Liver (tissue), 9 donors: Measurements from ENCODE around the gene NUDT8. TPM values are rescaled to one million over a fixed set of nuclear protein-coding genes. Genes with fewer than 3 reads are reported as not detected.

Experiments
- DNase-seq: peaks from one replicate; pipeline ENCODE4 v3.0.0-alpha.2; 2017; ENCODE audit warnings: low spot score
- H3K27ac ChIP-seq, 2 donors: one replicate each; pipeline ENCODE4 v1.7.0; 2013; ENCODE audit warnings: inconsistent platforms in 2 of 2, low read length in 2 of 2, control low read depth in 1 of 2, low read depth in 1 of 2, mild to moderate bottlenecking in 1 of 2
- H3K27me3 ChIP-seq, 4 donors: one replicate each; pipeline versions ENCODE4 v1.6.1 to v1.7.0; 2013; ENCODE audit warnings: low read length in 3 of 4, inconsistent platforms in 1 of 4, mild to moderate bottlenecking in 1 of 4, moderate library complexity in 1 of 4; ENCODE audit not compliant: control insufficient read depth in 4 of 4, insufficient read depth in 4 of 4
- H3K36me3 ChIP-seq, 4 donors: one replicate each; pipeline versions ENCODE4 v1.6.1 to v1.7.0; 2013; ENCODE audit warnings: low read length in 3 of 4, mild to moderate bottlenecking in 3 of 4, low read depth in 1 of 4, moderate library complexity in 1 of 4; ENCODE audit not compliant: control insufficient read depth in 4 of 4, insufficient read depth in 3 of 4
- H3K4me1 ChIP-seq, 4 donors: one replicate each; pipeline versions ENCODE4 v1.6.1 to v1.7.0; 2013; ENCODE audit warnings: low read length in 3 of 4, mild to moderate bottlenecking in 3 of 4, moderate library complexity in 1 of 4; ENCODE audit not compliant: control insufficient read depth in 4 of 4, insufficient read depth in 4 of 4
- H3K4me3 ChIP-seq, 3 donors: one replicate each; pipeline versions ENCODE4 v1.6.1 to v1.7.0; 2013; ENCODE audit warnings: low read length in 3 of 3, control low read depth in 1 of 3, low read depth in 1 of 3, mild to moderate bottlenecking in 1 of 3
- H3K9ac ChIP-seq, 2 donors: one replicate each; pipeline ENCODE4 v1.7.0; 2013; ENCODE audit warnings: low read length in 2 of 2, mild to moderate bottlenecking in 2 of 2, moderate library complexity in 2 of 2, control low read depth in 1 of 2, low read depth in 1 of 2
- H3K9me3 ChIP-seq, 4 donors: one replicate each; pipeline versions ENCODE4 v1.6.1 to v1.7.0; 2013; ENCODE audit warnings: low read length in 3 of 4; ENCODE audit not compliant: control insufficient read depth in 4 of 4
- ATF3 ChIP-seq: IDR thresholded peaks from 2 replicates; pipeline ENCODE4 v1.6.1; 2016; ENCODE audit warnings: antibody characterized with exemption
- CTCF ChIP-seq: fragments of 150-350 bp; IDR thresholded peaks from 2 replicates; pipeline ENCODE4 v1.5.1; 2017; ENCODE audit warnings: improper control_type of control experiment, low read depth, low read length; ENCODE audit not compliant: missing input control
- EGR1 ChIP-seq, 2 donors: IDR thresholded peaks; 2 replicates each; pipeline ENCODE4 v1.6.1; 2016 to 2018; ENCODE audit warnings: antibody characterized with exemption in 2 of 2, low read depth in 2 of 2
- FOXA2 ChIP-seq: IDR thresholded peaks from 2 replicates; pipeline ENCODE4 v1.6.1; 2016; ENCODE audit warnings: antibody characterized with exemption
- HNF4A ChIP-seq, 2 donors: conservative IDR thresholded peaks; 2 replicates each; pipeline ENCODE4 v1.6.1; 2016; ENCODE audit warnings: antibody characterized with exemption in 2 of 2, mild to moderate bottlenecking in 2 of 2
- HNF4G ChIP-seq: IDR thresholded peaks from 2 replicates; pipeline ENCODE4 v1.6.1; 2016; ENCODE audit warnings: antibody characterized with exemption
- NR2F2 ChIP-seq: IDR thresholded peaks from 2 replicates; pipeline ENCODE4 v1.6.1; 2016; ENCODE audit warnings: antibody characterized with exemption
- REST ChIP-seq: IDR thresholded peaks from 2 replicates; pipeline ENCODE4 v1.6.1; 2016; ENCODE audit warnings: antibody characterized with exemption, mild to moderate bottlenecking
- RXRA ChIP-seq, 2 donors: IDR thresholded peaks; 2 replicates each; pipeline ENCODE4 v1.6.1; 2017 to 2018; ENCODE audit warnings: antibody characterized with exemption in 2 of 2, mild to moderate bottlenecking in 1 of 2
- SP1 ChIP-seq: IDR thresholded peaks from 2 replicates; pipeline ENCODE4 v1.6.1; 2018; ENCODE audit warnings: antibody characterized with exemption, mild to moderate bottlenecking
- YY1 ChIP-seq: IDR thresholded peaks from 2 replicates; pipeline ENCODE4 v1.6.1; 2016; ENCODE audit warnings: antibody characterized with exemption, mild to moderate bottlenecking
- ZBTB33 ChIP-seq: IDR thresholded peaks from 2 replicates; pipeline ENCODE4 v1.6.1; 2016; ENCODE audit warnings: antibody characterized with exemption
- WGBS: extraction: QIAGEN DNeasy Blood & Tissue Kit; methylation state at CpG from one replicate; pipeline ENCODE4 v1.1.7; 2013; 5-methylcytosine and 5-hydroxymethylcytosine counted together
- polyA plus RNA-seq, 2 donors: library from polyadenylated mRNA; stranded (reverse) in 1 of 2; unstranded in 1 of 2; fragments of 200-250 nt in 1 of 2; fragments of >200 nt in 1 of 2; fragmentation: Nextera tagmentation in 1 of 2; extraction: Ambion mirVana in 1 of 2; gene quantifications; one replicate each; pipeline versions ENCODE4 v1.2.1 to v1.2.3, GENCODE V29; 2013 to 2015
- total RNA-seq, 2 donors: library from RNA; depleted of rRNA; stranded (reverse); fragments of >200 nt; gene quantifications; one replicate each; pipeline ENCODE4 v1.2.3, GENCODE V29; 2014
- TF ChIP-seq, protein P1 (sequence below): IDR thresholded peaks from 2 replicates; pipeline ENCODE4 v1.6.1; 2016; ENCODE audit warnings: antibody characterized with exemption
- donor health status: healthy.
- donor health status: healthy.
- donor health status: healthy.
- donor health status: healthy.
- donor health status: healthy.

The NUDT8 gene
- total and polyA plus RNA-seq, 4 donors: 19.5 to 66.9 (median 24.4) TPM

DNA sequence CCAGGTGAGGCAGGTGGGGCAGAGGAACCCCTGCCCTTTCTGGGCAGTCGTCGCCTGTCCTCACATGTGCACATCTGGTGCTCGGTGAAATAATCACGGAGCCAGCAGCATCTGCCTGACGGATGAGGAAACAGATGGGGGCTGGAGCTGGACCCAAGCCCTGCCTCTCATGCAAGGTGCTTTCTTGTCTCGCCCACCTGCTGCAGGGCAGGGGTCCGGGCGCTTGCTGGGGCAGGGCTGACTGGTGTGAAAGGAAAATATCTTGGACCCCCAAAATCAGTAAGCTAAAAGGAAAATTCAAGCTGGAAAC lies 41.4 kb upstream of the NUDT8 start:
- WGBS: 78% methylated on average over 8 of the region's 8 CpGs
- Histone ChIP-seq H3K4me3 (no peak overlapping the region), H3K9ac (no peak overlapping the region), H3K9me3 (no peaks in the 10 kb centered on the region), H3K27ac (no peak overlapping the region), H3K36me3 (no peaks in the 10 kb centered on the region), H3K4me1 (no peaks in the 10 kb centered on the region), H3K27me3 (no peaks in the 10 kb centered on the region)
- no peak for DNase-seq
- TF ChIP-seq FOXA2 (no peak), YY1 (no peak), HNF4G (no peak), NR2F2 (no peak), HNF4A (conservative IDR thresholded peaks at IDR 0.05) (no peak), CTCF (no peak), RXRA (IDR thresholded peaks at IDR 0.05) (no peak), SP1 (no peak)
- TF ChIP-seq, protein P1, sequence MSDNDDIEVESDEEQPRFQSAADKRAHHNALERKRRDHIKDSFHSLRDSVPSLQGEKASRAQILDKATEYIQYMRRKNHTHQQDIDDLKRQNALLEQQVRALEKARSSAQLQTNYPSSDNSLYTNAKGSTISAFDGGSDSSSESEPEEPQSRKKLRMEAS: no peak

DNA sequence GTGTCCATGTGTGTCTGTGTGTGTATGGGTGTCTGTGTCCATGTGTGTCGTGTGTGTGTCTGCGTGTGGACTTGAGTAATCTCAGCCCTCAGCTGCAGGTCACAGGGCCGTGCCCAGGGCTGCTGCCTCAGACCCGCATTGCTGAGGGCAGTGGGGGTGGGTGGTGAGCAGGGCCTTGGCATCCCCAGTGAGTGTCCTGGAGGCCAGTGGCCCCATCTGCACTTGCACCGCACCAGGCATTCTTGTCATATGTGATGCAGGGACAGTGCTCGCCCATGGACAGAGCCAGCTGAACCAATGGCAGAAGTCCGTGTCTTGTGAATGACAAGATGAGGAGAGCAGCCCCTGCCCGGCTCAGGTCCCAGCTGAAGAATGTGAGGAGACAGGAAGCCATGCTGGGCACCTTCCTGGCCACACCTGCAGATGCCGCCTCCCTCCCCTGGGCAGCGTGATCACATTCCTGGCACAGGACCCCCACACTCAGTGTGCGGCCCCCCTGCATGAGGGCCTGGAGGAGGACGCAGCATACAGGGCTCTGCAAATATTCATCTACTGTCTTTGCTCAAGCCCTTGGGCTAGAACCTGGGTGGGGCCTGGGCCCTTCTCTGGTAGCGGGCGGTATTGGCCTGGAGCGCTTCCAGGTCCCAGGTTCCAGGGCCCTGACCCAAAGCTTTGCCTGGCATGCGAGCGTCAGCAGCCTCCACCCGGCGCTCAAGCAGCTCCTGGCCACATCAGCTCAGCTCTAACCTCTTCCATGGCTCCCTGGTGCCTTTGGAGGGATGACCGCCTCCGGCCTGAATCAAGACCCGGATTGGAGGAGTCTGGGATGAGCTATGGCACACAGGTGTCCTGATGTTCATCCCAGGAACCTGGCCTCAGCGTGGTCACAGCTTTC lies 40.8 kb upstream of the NUDT8 start:
- WGBS: 85% methylated on average over 23 of the region's 23 CpGs

More for the DNA sequence above, 40.8 kb upstream of the NUDT8 start:
- Histone ChIP-seq H3K27me3 (no peaks in the 10 kb centered on the region), H3K4me3 (no peak overlapping the region), H3K27ac (no peak overlapping the region), H3K4me1 (no peaks in the 10 kb centered on the region), H3K9me3 (no peaks in the 10 kb centered on the region), H3K9ac (no peak overlapping the region), H3K36me3 (no peaks in the 10 kb centered on the region)
- TF ChIP-seq HNF4A (conservative IDR thresholded peaks at IDR 0.05) (no peak), ATF3 (no peak), ZBTB33 (no peak), REST (no peak), EGR1 (IDR thresholded peaks at IDR 0.05; ENCODE audit: low read depth in 2 of 2) (no peak), FOXA2 (no peak), RXRA (IDR thresholded peaks at IDR 0.05) (no peak)
- TF ChIP-seq, protein P1: no peak
- DNase-seq: no peak
